NCI-H128 (cell line): ENCODE results near the gene CDKL2.
"Not testable (repeated sequence)": the region's sequence is repeated elsewhere in the genome, so short reads cannot be mapped to it uniquely, and the experiment has no call there.

ENCODE experiments used
- DNase-seq: peaks from one replicate; lab custom pipeline; 2025; ENCODE audit not compliant: unreplicated experiment; lab: John Stamatoyannopoulos, UW

Gene CDKL2

DNA sequence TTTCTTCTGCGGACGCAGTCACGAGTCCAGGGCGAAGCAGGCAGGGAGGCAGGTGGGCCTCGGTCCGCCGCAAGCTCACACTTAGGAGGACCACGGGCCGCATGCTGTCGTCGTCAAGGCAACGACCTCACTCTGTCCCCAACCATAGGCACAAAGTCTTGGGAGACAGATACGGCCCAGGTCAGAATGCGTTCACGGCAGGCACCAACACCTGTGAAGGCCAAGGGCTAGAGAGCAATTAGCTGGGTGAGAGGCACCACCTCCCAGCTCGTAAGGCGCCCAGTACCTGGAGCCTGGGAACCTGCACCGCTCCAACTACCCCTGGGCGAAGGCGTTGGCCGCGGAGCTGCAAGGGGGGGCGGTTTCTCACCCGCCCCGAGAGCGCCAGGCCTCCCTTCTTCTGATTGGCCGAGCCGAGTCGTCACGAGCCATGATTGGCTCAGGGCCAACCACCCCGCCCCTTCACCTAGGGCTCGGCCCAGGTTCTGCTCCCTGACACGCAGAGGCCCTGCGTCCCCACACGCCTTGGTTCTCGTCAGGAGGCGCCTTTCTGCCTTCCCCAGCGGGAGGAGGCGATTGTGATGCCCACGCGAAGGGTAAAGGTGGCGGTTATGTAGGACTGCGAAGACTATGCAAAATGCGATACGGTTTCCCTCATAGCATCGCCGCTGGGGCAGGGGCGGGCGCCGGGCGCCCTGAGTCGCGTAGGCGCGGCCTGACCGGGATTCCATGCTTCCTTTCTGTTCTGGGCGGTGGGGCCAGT, at the start of gene CDKL2:
CDKL2 (minus strand) TSS at position 355 of the 763 bp plus-strand sequence. CDS start 4,540 bp downstream, outside the sequence.
- peak; percentile 83 for DNase-seq

DNA sequence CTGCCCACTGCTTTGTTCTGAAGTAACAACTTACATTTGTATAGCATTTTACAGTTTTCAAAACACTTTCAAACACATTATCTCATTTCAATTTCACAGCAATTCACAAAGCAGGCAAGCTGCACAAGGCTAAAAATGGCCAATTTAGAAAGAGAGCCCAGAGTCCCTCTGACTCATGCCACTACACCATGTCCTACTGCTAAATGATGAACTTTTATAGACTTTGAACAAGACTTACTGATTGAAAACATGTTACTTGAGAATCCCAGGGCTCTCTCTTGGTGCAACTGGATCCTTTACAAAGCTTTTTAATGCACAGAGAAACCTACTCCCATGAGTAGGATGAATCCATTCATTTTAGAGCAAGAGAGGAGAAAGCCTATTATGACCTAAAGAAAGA, 48.6 kb upstream of the CDKL2 start:
- DNase-seq: no peak

DNA sequence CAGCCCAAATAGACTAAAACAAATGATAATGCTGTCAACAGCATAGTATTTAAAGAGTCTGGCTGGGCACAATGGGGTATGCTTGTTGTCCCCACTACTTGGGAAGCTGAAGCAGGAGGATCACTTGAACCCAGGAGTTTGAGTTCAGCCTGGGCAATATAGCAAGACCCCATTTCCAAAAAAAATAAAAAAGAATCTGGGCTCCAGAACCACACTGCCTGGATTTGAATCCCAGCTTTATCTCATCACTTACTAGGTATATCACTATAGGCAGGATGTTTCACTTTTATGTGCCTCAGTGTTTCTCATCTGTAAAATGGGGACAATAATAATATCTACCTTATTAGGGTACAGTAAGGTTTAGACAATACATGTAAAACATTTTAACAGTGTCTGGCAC, 48.1 kb upstream of the CDKL2 start:
- no peak for DNase-seq

DNA sequence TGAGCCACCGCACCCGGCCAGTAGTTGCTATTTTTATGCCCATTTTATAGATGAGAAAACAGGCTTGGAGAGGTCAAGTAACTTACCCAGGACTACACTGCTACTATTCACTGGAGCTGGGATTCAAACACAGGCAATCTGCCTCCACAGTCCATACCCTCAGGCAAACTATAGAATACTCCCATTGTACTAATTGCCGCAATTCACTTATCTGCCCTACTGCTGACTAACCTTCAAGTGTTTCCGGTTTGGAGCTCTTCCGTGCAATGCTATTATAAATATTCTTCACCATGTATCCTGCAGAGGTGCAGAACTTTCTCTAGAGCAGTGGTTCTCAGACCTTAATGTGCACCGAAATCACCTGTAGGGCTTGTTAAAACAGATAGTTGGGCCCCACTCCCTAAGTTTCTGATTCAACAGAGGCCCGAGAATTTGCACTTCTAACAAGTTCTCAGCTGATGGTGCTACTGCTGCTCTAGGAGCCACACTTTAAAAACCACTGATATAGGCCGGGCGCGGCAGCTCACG, 44.7 kb upstream of the CDKL2 start:
- no peak for DNase-seq

DNA sequence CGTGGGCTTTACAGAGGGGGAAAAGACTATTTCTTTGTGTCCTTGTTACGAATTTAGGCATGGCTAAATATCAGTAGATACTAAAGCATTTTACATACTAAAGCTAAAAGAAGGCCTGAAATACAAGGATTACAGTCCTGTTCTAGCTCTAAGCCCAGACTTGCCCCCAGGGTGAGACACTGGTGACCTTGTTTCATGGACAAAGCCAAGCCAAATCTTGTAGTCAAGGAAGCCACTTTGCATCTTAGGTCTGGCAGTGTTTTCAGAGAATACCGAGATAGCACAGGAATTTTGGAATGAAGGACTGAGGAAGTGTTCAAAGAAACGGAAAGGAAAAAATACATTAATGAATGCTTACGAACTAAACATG, 43.6 kb upstream of the CDKL2 start:
- DNase-seq: no peak

DNA sequence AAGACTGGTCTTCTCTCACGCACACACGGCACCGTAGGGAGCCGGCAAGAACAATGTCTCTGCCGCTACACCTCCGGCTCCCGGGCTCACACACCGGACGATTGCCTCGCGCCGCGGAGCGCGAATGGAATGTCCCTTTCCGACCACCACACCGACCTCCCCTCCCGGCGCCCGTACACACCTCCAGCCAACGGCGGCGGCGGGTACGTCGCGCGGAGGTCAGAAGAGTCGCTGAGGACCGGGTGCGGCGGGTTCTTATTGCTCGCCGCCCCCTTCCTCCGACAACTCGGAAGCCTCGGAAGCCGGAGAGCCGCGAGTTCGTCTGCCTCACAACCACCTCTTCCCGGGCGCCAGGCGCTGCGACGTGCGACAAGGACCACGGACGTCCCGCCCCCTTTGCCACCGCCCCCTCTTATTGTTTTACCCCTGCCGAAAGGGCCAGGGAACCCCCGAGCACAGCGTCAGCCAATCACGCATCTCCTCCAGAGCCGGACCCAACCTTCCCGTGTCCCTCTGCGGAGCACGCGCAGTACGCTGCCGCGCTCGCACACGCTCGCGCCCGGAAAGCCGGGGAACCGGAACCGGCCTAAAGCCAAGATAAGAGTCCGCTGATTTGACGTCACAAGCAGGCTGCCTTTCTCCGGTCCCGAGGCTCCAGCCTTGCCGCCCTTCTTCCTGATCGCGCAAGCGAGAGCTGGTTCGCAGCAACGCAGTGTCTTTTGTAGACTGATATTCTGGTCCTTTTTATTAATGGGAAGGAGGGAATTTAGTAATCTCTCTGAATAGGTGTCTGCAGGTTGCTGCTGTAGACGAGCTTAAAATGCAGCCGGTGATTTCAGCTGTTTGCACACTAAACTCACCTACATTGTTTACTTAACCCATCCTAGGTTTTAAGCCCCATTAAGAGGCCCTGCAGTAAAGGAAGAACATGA, 43.0 kb upstream of the CDKL2 start, which contains the start of gene G3BP2:
G3BP2 (minus strand) TSS at position 385 of the 932 bp plus-strand sequence. CDS start 11,386 bp downstream, outside the sequence.
- peak; percentile 92 for DNase-seq

DNA sequence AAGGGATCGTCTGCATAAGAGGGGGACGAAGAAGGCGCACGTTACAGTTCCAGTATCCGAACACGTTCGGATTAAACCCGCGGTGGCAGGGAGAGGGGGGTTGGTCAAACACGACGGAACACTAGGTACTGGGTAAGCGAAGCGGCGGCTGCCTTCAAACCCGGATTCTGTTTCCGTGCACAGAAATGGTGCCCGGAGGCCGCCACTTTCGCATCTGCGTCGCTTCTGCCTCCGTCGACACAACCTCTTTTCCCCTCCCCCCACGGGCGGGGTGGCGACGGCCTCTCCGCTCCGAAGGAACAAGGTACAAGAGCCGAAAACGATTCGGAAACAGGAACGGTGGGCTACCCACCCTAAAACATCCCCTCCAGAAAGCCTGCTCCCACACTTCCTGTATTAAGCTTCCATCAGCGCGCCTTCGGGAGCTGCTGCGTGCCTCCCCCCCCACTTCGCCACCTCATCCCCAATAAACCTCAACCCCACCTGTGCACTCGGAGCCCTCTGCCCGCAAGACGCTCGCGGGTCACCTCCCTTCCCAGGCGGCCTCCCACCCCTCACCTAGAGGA, 42.2 kb upstream of the CDKL2 start:
- DNase-seq: peak; percentile 7

DNA sequence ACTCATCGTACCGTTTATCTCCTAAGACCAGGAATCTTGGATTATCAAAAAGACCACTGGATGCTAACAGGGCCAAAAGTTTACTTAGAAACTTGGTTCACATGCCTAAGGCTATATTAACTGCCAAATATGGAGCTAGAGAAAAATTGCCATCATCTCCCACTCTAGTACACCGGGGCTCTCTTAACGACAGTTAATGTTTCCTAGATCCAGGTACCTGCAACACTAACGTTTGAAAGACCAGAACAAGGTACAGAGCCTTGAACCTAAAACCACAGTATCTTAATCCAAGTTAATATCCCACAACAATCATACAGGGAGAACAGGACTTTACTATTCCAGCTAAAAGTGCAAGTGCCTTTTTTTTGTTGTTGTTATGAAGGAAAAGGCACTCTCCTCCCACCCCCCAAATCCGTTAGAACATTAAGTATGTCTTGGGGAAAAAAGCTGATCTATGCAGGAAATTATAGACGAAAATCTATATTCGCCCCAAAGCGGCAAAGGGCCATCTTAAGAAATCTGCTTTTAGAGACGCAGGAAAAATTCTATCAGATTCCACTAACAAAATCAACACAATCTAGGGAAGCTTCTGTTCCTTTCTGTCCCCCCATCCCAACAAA, 41.6 kb upstream of the CDKL2 start:
- DNase-seq: no peak

DNA sequence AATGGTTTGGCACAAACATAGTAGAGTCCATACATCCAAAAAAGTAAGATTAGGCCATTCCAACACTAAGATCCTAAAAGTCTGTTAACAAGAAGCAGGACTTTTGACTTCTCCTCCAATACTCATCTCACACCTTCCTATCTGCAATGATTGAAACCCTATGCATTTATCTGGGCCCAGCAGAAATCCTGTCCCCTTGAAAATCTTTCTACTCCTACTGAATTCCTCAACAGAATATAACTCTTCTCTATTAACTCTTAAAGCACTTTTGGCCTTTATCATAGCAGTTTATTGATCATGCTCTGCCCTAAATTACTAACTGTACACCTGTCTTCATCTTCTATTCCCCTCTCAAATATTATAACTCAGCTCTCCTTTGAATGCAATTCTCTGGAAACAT, 38.3 kb upstream of the CDKL2 start:
- DNase-seq: no peak

DNA sequence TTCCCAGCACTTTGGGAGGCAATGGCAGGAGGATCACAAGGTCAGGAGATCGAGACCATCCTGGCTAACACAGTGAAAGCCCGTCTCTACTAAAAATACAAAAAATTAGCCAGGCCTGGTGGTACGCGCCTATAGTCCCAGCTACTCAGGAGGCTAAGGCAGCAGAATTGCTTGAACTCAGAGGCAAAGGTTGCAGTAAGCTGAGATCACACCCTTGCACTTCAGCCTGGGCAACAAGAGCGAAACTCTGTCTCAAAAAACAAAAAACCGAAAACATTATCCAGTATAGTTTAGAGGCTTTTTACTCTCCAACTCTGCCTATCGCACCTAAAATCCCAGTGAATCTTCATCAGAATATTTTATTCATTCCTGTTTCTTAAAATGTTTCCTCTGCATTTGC, 37.3 kb upstream of the CDKL2 start:
- DNase-seq: not testable (repeated sequence)

DNA sequence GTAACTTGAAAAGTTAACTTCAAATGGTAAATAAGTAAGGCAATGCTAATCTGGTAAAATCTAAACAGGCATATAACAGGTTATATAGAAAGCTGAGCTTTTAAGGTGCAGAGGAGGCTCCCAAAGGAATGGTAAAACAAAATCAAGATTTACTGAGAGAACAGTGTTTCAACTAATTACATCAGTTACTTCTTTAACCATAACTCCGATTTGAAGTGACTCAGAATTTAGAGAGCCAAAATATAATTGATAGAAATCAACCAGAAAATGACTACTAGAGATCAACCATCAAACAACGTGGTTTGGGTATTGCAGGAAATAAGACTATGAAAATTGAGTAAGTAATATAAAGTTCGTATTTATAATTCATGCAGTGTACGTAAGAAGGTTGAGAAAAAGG, 36.0 kb upstream of the CDKL2 start:
- DNase-seq: no peak

DNA sequence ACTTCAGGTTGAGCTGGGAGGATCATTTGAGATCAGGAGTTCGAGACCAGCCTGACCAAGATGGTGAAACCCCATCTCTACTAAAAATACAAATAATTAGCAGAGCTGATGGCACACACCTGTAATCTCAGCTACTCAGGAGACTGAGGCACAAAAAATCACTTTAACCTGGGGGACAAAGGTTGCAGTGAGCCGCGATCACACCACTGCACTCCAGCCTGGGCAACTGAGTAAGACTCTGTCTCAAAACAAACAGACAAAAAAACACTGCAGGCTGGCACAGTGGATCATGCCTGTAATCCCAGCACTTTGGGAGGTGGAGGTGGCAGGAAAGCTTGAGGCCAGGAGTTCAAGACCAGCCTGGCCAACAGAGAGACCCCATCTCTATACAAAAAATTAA, 34.3 kb upstream of the CDKL2 start:
- DNase-seq: not testable (repeated sequence)

DNA sequence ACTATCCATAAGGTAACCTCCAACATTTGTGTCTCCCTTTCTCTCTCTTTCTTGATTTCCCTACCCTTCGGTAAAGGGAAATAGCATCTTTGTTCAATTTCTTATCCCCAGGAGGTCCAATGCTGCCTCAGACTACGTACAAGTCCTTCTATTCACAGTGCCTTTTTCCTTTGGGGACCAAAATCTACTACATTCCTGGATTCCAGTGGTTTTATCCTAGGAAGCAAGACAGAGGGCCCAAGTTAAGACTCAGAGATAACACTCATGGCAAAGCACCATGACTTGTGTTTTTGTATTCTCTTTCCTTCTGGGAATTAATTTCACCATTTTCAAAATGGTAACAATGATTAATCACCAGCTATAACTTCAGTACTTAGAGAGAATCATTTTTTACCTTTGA, 32.3 kb upstream of the CDKL2 start:
- DNase-seq: no peak

DNA sequence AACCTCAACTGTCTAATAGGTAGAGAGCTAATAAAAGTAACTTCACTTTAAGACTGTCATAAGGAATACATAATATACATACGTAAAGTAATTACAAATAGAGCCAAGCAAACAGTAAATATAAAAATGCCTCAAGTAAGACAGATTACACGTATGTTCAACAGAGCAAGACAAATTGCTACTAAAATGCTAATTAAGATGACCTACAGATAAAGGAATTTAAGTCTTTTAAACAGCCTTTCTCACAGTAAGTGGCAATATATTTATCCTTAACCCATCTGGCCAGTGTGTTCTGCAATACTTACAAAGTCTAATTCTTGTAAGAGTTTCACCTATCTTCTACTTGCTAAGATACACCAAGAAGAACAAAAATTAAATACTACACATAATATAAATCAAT, 30.2 kb upstream of the CDKL2 start:
- no peak for DNase-seq

DNA sequence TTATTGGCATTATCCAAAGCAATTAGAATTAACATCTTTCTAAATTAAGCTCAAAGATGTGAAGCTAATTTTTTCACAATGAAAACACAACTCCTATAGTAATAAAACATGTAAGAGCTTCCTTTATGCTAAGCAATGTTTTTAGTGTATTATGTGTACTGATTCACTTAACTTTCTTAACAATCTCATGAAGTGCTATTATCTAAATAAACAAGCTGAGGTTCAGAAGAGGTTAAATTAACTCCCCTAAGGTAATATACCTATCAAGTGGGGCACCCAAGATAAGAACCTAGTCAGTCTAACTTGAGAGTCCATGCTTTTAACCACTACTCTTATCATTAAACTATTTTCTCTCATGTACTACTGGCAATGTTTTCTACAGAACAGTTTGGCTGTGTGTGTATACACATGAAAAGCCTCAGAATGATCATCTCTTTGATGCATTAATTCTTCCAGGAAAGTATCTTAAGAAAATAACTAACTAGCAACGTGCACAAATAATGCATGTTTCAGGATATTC, 29.2 kb upstream of the CDKL2 start:
- DNase-seq: no peak

DNA sequence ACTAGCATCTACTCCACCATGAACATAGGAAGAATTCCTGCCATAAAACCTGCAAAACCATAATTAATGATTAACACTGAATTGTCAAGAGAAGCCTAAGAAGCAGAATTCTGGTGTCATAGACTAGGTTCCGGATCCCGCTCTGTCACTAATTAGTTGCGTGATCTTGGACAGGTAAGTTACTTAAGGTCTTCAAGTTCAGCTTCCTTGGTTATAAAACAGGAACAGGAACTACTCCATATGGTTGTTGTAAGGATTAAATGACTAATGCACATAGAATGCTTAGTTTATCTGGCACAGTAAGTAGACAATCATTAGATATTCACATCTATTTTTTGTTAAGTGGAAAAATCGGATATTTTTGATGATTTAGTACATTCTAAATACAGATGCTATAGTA, 28.5 kb upstream of the CDKL2 start:
- DNase-seq: no peak

DNA sequence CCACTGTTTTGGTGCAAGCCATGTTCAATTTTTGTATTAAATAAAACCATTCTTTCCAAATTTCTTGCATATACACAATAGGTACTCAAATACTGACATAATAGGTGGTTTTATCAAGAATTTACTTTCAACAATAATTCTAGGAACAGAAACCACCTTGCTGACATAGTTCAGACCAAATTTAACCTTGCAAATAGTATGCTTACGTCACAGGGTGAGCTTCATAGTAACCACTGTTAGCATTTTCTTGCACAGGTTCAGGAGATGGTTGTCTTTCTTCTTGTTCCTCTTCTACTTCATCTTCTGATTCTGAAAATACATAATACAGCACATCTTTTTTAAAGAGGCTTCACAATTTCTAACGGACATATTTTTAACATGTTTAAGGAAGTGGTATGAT, 25.2 kb upstream of the CDKL2 start:
- no peak for DNase-seq

DNA sequence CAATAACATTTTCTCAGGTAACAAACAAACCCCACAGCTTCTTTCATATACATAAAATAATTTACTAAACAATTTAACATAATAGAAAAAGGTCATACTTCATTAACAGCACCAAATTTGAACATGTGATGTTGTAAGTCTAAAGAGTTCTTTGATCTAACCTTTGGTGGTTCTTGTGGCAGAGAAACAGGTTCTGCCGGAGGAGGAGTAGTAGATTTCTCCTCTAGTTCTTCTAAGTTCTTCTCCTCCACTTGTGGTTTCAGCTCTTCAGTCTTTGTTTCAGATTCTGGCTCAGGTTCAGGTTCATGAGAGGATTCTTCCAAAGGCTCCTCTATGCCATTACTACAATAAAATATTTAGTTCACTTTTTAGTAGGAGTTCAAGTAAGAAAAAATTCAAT, 24.6 kb upstream of the CDKL2 start:
- no peak for DNase-seq

DNA sequence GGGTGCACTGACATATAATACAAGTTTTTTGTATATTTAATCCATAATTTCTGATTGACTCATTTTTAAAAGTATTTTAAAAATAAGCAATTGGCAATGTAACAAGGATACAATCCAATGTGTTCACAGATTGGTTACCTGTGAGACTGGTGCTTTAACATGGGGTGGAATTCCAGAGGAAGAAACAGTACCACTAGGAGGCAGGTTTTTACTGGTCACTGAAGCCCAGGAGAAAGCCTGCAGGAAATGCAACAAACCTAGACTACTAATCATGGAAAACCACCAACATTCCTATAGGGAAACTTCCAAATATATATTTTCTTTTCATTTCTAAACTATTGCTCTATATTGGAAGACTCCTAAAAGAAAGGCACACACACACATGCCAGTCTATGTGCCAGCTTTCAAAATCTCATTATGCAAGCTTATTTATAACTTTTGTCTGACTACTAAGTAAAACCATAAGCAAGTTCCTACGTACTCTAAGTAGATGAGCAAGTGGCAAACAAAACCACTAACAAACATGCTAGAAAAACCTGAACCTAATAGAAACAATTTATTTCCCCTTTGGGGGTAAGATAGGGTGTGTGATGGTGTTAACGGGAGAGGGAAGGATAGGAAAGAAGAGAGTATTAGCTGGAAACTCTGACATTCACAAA, 23.6 kb upstream of the CDKL2 start:
- no peak for DNase-seq

DNA sequence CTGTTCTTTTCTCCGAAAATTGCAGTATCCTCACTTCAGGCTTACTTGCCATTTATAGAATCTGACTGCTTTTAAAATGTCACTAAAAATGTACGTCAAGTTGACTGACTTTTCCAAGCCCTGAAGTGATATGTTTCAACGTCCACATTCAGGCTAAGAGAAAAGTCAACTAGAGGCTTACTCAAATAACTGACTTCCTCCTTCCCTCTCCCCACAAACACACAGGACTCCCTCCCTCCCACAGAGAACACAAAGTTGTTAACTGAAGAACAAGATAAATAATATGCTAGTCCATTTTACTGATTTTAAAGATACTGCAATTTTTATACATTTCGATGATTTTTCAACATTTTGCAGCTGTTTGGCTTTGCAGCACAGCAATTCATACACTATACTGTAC, 13.8 kb upstream of the CDKL2 start:
- no peak for DNase-seq
